ENCODE measurements around the gene CCDC54. TPM values are rescaled to one million over a fixed set of nuclear protein-coding genes. Genes with fewer than 3 reads are reported as not detected.

The CCDC54 gene
- total and polyA plus RNA-seq, 2 of the 8 experiments (the other 6 are each of a cell fraction or from before 2014, with no cell fraction given), result not detected

GRCh38 chr3:107329088-107329487 lies 48.2 kb upstream of the CCDC54 start:
- H3K56ac ChIP-seq (replicated peaks; ENCODE audit: insufficient read length, low read depth, low read length), result no peak overlapping the region
- 90% methylated on average over 4 of the region's 5 CpGs; no CpG with 5 or more reads in 1 of the 2 experiments for WGBS, 2 experiments (ENCODE audit: extremely low coverage in 1 of 2, insufficient coverage in 1 of 2, insufficient read length in 1 of 2, insufficient replicate concordance in 2 of 2, low coverage in 1 of 2, low lambda C conversion rate in 2 of 2, missing lambda C conversion rate in 1 of 2)
- H3K23me2 ChIP-seq (ENCODE audit: low read depth, low read length), result no peaks in the 10 kb centered on the region
- POLR2A ChIA-PET (ENCODE audit: partially characterized antibody), result no interaction called here
- no peak overlapping the region for H3K27ac ChIP-seq (ENCODE audit: low read depth, low read length)
- peaks cover 0 to 3% of the 10 kb centered on the region in 2 experiments; a peak in 1 of 4 replicates for H3K9me3 ChIP-seq (ENCODE audit: insufficient read depth in 2 of 2, low read depth in 1 of 2, low read length in 1 of 2)
- no peak overlapping the region for H2BK5ac ChIP-seq (ENCODE audit: low read depth, low read length)
- H3K36me3 ChIP-seq (ENCODE audit: control insufficient read depth in 2 of 4, insufficient read depth in 4 of 4, low read length in 3 of 4), result no peaks in the 10 kb centered on the region
- H3K23ac ChIP-seq (ENCODE audit: insufficient read length), result no peak overlapping the region
- CTCF ChIA-PET (ENCODE audit: partially characterized antibody), result no interaction called here
- H2BK20ac ChIP-seq (ENCODE audit: low read length), result no peak overlapping the region
- H3K9ac ChIP-seq (replicated peaks in 1 of 4; ENCODE audit: extremely low read depth in 1 of 4, low read depth in 3 of 4, low read length in 3 of 4), result no peak overlapping the region
- H2AFZ ChIP-seq (ENCODE audit: low read length), result no peak overlapping the region
- no peaks in the 10 kb centered on the region for H4K20me1 ChIP-seq (replicated peaks in 1 of 2; ENCODE audit: control insufficient read depth in 1 of 2, insufficient read depth in 2 of 2, low read length in 2 of 2)
- no peak overlapping the region for H3K4ac ChIP-seq (replicated peaks; ENCODE audit: insufficient read length, low read depth, low read length)
- no peaks in the 10 kb centered on the region for H3K4me1 ChIP-seq (replicated peaks in 1 of 4; ENCODE audit: control insufficient read depth in 3 of 4, insufficient read depth in 4 of 4, low read length in 3 of 4)
- no peak overlapping the region for H2BK15ac ChIP-seq (ENCODE audit: low read length)
- no peak overlapping the region for H2BK12ac ChIP-seq (ENCODE audit: low read depth, low read length)
- no peak for TF ChIP-seq MAFK (IDR thresholded peaks at IDR 0.05; ENCODE audit: low read depth, low read length)
- no peak for TF ChIP-seq NANOG (IDR thresholded peaks at IDR 0.05; ENCODE audit: insufficient read depth, low read depth, low read length, poor library complexity, severe bottlenecking)
- TF ChIP-seq SIX5 (IDR thresholded peaks at IDR 0.05; ENCODE audit: low read depth, low read length), result no peak
- no peak for TF ChIP-seq YY1 (IDR thresholded peaks at IDR 0.05; ENCODE audit: low read depth, low read length)
- TF ChIP-seq RFX5 (IDR thresholded peaks at IDR 0.05; ENCODE audit: borderline replicate concordance, low read depth, low read length), result no peak
- TF ChIP-seq TEAD4 (IDR thresholded peaks at IDR 0.05; ENCODE audit: low read depth, low read length), result no peak
- no peak for TF ChIP-seq ATF3 (IDR thresholded peaks at IDR 0.05; ENCODE audit: insufficient read depth, low read depth, low read length)
- H4K91ac ChIP-seq (replicated peaks; ENCODE audit: insufficient read length, low read length), result no peak overlapping the region
- no peaks in the 10 kb centered on the region for H3K79me2 ChIP-seq (ENCODE audit: control insufficient read depth in 1 of 2, insufficient read depth in 2 of 2, low read length in 2 of 2)
- H4K8ac ChIP-seq (ENCODE audit: extremely low read depth, insufficient read depth, low read length), result no peak overlapping the region
- no peak overlapping the region for H2BK120ac ChIP-seq (replicated peaks; ENCODE audit: low read depth, low read length)
- H3K27me3 ChIP-seq (replicated peaks in 1 of 4; ENCODE audit: control insufficient read depth in 3 of 4, extremely low read depth in 1 of 4, insufficient read depth in 3 of 4, low read length in 3 of 4), result no peaks in the 10 kb centered on the region
- FAIRE-seq, result no peak
- no peak overlapping the region for H3K18ac ChIP-seq (ENCODE audit: extremely low read depth, low read length)
- H2AK5ac ChIP-seq (ENCODE audit: low read depth, low read length), result no peak overlapping the region
- H3K14ac ChIP-seq (ENCODE audit: insufficient read length), result no peak overlapping the region
- no peak overlapping the region for H3K4me2 ChIP-seq (ENCODE audit: insufficient read depth in 1 of 2, low read depth in 2 of 2, low read length in 2 of 2)
- no peak overlapping the region for H4K5ac ChIP-seq (ENCODE audit: insufficient read length, low read depth, low read length)
- H3K79me1 ChIP-seq (ENCODE audit: low read depth, low read length), result no peaks in the 10 kb centered on the region
- no peak for DNase-seq (ENCODE audit: low read depth in 1 of 2, low spot score in 2 of 2)
- no peak overlapping the region for H3K4me3 ChIP-seq (ENCODE audit: extremely low read depth in 1 of 4, insufficient read depth in 2 of 4, low read depth in 3 of 4, low read length in 4 of 4)
